Liver (tissue), 9 donors: ENCODE results near the gene GPRC5B. TPM values are rescaled to one million over a fixed set of nuclear protein-coding genes. Genes with fewer than 3 reads are reported as not detected.

Source experiments
- DNase-seq: peaks from one replicate; pipeline ENCODE4 v3.0.0-alpha.2; 2017; ENCODE audit warnings: low spot score
- H3K27ac ChIP-seq, 2 donors: one replicate each; pipeline ENCODE4 v1.7.0; 2013; ENCODE audit warnings: inconsistent platforms in 2 of 2, low read length in 2 of 2, control low read depth in 1 of 2, low read depth in 1 of 2, mild to moderate bottlenecking in 1 of 2
- H3K27me3 ChIP-seq, 4 donors: one replicate each; pipeline versions ENCODE4 v1.6.1 to v1.7.0; 2013; ENCODE audit warnings: low read length in 3 of 4, inconsistent platforms in 1 of 4, mild to moderate bottlenecking in 1 of 4, moderate library complexity in 1 of 4; ENCODE audit not compliant: control insufficient read depth in 4 of 4, insufficient read depth in 4 of 4
- H3K36me3 ChIP-seq, 4 donors: one replicate each; pipeline versions ENCODE4 v1.6.1 to v1.7.0; 2013; ENCODE audit warnings: low read length in 3 of 4, mild to moderate bottlenecking in 3 of 4, low read depth in 1 of 4, moderate library complexity in 1 of 4; ENCODE audit not compliant: control insufficient read depth in 4 of 4, insufficient read depth in 3 of 4
- H3K4me1 ChIP-seq, 4 donors: one replicate each; pipeline versions ENCODE4 v1.6.1 to v1.7.0; 2013; ENCODE audit warnings: low read length in 3 of 4, mild to moderate bottlenecking in 3 of 4, moderate library complexity in 1 of 4; ENCODE audit not compliant: control insufficient read depth in 4 of 4, insufficient read depth in 4 of 4
- H3K4me3 ChIP-seq, 3 donors: one replicate each; pipeline versions ENCODE4 v1.6.1 to v1.7.0; 2013; ENCODE audit warnings: low read length in 3 of 3, control low read depth in 1 of 3, low read depth in 1 of 3, mild to moderate bottlenecking in 1 of 3
- H3K9ac ChIP-seq, 2 donors: one replicate each; pipeline ENCODE4 v1.7.0; 2013; ENCODE audit warnings: low read length in 2 of 2, mild to moderate bottlenecking in 2 of 2, moderate library complexity in 2 of 2, control low read depth in 1 of 2, low read depth in 1 of 2
- H3K9me3 ChIP-seq, 4 donors: one replicate each; pipeline versions ENCODE4 v1.6.1 to v1.7.0; 2013; ENCODE audit warnings: low read length in 3 of 4; ENCODE audit not compliant: control insufficient read depth in 4 of 4
- EGR1 ChIP-seq, 2 donors: IDR thresholded peaks; 2 replicates each; pipeline ENCODE4 v1.6.1; 2016 to 2018; ENCODE audit warnings: antibody characterized with exemption in 2 of 2, low read depth in 2 of 2
- FOXA1 ChIP-seq: IDR thresholded peaks from 2 replicates; pipeline ENCODE4 v1.6.1; 2016; ENCODE audit warnings: antibody characterized with exemption
- FOXA2 ChIP-seq: IDR thresholded peaks from 2 replicates; pipeline ENCODE4 v1.6.1; 2016; ENCODE audit warnings: antibody characterized with exemption
- GABPA ChIP-seq, 2 donors: IDR thresholded peaks in 1 of 2; conservative IDR thresholded peaks in 1 of 2; 2 replicates each; pipeline ENCODE4 v1.6.1; 2016; ENCODE audit warnings: antibody characterized with exemption in 2 of 2, mild to moderate bottlenecking in 1 of 2, moderate library complexity in 1 of 2
- HNF4A ChIP-seq, 2 donors: conservative IDR thresholded peaks; 2 replicates each; pipeline ENCODE4 v1.6.1; 2016; ENCODE audit warnings: antibody characterized with exemption in 2 of 2, mild to moderate bottlenecking in 2 of 2
- HNF4G ChIP-seq: IDR thresholded peaks from 2 replicates; pipeline ENCODE4 v1.6.1; 2016; ENCODE audit warnings: antibody characterized with exemption
- JUND ChIP-seq, 2 donors: IDR thresholded peaks; 2 replicates each; pipeline ENCODE4 v1.6.1; 2016; ENCODE audit warnings: antibody characterized with exemption in 2 of 2
- NR2F2 ChIP-seq: IDR thresholded peaks from 2 replicates; pipeline ENCODE4 v1.6.1; 2016; ENCODE audit warnings: antibody characterized with exemption
- RAD21 ChIP-seq, 2 donors: IDR thresholded peaks; 2 replicates each; pipeline ENCODE4 v1.6.1; 2016; ENCODE audit warnings: antibody characterized with exemption in 2 of 2, mild to moderate bottlenecking in 2 of 2
- RXRA ChIP-seq, 2 donors: IDR thresholded peaks; 2 replicates each; pipeline ENCODE4 v1.6.1; 2017 to 2018; ENCODE audit warnings: antibody characterized with exemption in 2 of 2, mild to moderate bottlenecking in 1 of 2
- SP1 ChIP-seq: IDR thresholded peaks from 2 replicates; pipeline ENCODE4 v1.6.1; 2018; ENCODE audit warnings: antibody characterized with exemption, mild to moderate bottlenecking
- TAF1 ChIP-seq: conservative IDR thresholded peaks from 2 replicates; pipeline ENCODE4 v1.6.1; 2016; ENCODE audit warnings: antibody characterized with exemption, mild to moderate bottlenecking
- YY1 ChIP-seq: IDR thresholded peaks from 2 replicates; pipeline ENCODE4 v1.6.1; 2016; ENCODE audit warnings: antibody characterized with exemption, mild to moderate bottlenecking
- WGBS: extraction: QIAGEN DNeasy Blood & Tissue Kit; methylation state at CpG from one replicate; pipeline ENCODE4 v1.1.7; 2013; 5-methylcytosine and 5-hydroxymethylcytosine counted together
- polyA plus RNA-seq, 2 donors: library from polyadenylated mRNA; stranded (reverse) in 1 of 2; unstranded in 1 of 2; fragments of 200-250 nt in 1 of 2; fragments of >200 nt in 1 of 2; fragmentation: Nextera tagmentation in 1 of 2; extraction: Ambion mirVana in 1 of 2; gene quantifications; one replicate each; pipeline versions ENCODE4 v1.2.1 to v1.2.3, GENCODE V29; 2013 to 2015
- total RNA-seq, 2 donors: library from RNA; depleted of rRNA; stranded (reverse); fragments of >200 nt; gene quantifications; one replicate each; pipeline ENCODE4 v1.2.3, GENCODE V29; 2014
- TF ChIP-seq, protein P1 (sequence below): IDR thresholded peaks from 2 replicates; pipeline ENCODE4 v1.6.1; 2016; ENCODE audit warnings: antibody characterized with exemption
- TF ChIP-seq, protein P2 (sequence below): IDR thresholded peaks from 2 replicates; pipeline ENCODE4 v1.6.1; 2016; ENCODE audit warnings: antibody characterized with exemption
- TF ChIP-seq, protein P3 (sequence below): IDR thresholded peaks from 2 replicates; pipeline ENCODE4 v1.6.1; 2016; ENCODE audit warnings: antibody characterized with exemption, mild to moderate bottlenecking
- TF ChIP-seq, protein P4 (sequence below): IDR thresholded peaks from 2 replicates; pipeline ENCODE4 v1.6.1; 2016; ENCODE audit warnings: antibody characterized with exemption
- TF ChIP-seq, protein P5 (sequence below): fragments of 150-350 bp; IDR thresholded peaks from 2 replicates; pipeline ENCODE4 v1.5.1; 2017; ENCODE audit warnings: improper control_type of control experiment, low read depth, low read length; ENCODE audit not compliant: missing input control
- donor health status: healthy.
- donor health status: healthy.
- donor health status: healthy.
- donor health status: healthy.
- donor health status: healthy.

The GPRC5B gene
- total and polyA plus RNA-seq, 4 donors, result 1.5 to 4.7 (median 2.7) TPM

DNA sequence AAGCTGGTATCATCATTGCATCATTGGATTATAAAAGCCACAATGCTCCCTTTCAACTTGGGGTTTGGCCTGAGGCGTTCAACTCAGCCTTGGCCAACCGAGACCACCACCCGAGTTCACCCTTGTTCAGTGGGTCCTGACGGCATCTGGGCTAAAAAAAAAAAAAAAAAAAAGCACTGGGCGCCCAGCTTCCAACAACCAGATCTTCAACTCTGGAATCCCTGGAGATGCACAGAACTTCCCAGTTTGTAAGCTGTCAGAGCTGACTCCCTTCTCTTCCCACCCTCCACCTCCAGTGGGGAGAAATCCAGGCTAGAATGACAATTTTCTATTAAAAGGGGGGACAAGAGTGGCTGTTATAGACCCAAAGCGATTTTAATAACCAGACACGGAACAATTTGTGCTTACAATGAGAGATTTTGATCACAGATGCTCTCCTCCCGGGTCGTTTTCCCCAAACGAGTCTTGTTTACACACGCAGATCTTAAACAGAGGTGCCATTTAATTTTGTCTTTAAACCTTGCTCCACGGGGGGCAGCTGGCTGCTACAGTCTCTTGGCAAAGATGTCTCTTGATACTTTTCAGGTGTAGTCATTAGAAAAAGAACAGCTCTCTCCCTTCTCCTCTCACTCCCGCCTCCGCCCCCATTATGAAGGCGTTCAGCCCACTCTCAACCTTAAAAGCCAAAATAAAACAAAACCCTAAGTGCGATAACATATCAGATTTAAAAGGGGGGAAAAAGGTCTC, 26.9 kb downstream of the GPRC5B start (continued):
- TF ChIP-seq, protein P1, sequence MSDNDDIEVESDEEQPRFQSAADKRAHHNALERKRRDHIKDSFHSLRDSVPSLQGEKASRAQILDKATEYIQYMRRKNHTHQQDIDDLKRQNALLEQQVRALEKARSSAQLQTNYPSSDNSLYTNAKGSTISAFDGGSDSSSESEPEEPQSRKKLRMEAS, result no peak
- TF ChIP-seq YY1, result no peak

DNA sequence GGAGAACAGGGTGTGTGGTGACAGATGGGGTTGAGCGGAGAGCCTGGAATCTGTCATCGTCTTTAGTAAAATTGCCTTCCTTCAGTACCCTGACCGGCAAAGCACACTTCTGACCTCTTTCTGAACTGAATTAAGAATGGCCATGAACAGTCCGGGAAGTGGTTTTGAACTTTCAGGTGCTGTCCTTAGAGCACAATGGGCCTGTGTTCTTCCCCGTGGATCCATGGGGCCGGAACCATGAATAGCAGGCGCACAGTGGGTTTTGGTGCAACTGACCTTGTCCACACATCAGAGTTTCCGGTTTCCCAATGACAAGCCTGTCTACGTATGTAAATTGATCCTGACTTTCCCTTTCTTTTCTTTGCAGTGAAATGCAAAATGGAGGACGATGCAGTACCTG, 28.5 kb downstream of the GPRC5B start:
- Histone ChIP-seq H3K4me3 (no peak overlapping the region), H3K9ac (no peak overlapping the region), H3K9me3 (no peaks in the 10 kb centered on the region), H3K27me3 (no peaks in the 10 kb centered on the region), H3K4me1 (no peaks in the 10 kb centered on the region), H3K36me3 (no peaks in the 10 kb centered on the region), H3K27ac (no peak overlapping the region)
- DNase-seq, result no peak
- TF ChIP-seq NR2F2, result no peak
- WGBS, result 95% methylated on average over 10 of the region's 10 CpGs

DNA sequence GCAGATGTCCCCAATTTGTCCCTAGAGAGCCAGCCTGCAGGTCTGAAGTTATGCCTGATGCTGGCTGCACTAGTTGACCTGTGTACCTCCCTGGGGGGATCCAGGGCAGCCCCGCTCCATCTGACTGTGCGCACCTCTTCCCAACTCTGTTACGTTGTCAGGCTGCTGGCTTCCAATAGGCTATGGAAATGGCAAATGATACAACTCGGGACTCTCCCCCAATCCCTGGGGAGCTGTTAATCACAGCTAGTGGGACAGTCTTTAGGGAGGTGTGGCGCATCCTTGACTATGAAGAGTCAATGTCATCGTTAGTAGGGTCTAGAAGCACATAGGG, 30.1 kb downstream of the GPRC5B start:
- TF ChIP-seq HNF4G (no peak), SP1 (no peak), RXRA (IDR thresholded peaks at IDR 0.05) (no peak), TAF1 (no peak), EGR1 (IDR thresholded peaks at IDR 0.05; ENCODE audit: low read depth in 2 of 2) (no peak), NR2F2 (no peak), FOXA1 (no peak), GABPA (IDR thresholded peaks at IDR 0.05 in 1 of 2, conservative IDR thresholded peaks at IDR 0.05 in 1 of 2) (no peak), YY1 (no peak), FOXA2 (no peak), JUND (IDR thresholded peaks at IDR 0.05) (no peak), RAD21 (IDR thresholded peaks at IDR 0.05) (no peak), HNF4A (conservative IDR thresholded peaks at IDR 0.05) (no peak)
- TF ChIP-seq, protein P2, sequence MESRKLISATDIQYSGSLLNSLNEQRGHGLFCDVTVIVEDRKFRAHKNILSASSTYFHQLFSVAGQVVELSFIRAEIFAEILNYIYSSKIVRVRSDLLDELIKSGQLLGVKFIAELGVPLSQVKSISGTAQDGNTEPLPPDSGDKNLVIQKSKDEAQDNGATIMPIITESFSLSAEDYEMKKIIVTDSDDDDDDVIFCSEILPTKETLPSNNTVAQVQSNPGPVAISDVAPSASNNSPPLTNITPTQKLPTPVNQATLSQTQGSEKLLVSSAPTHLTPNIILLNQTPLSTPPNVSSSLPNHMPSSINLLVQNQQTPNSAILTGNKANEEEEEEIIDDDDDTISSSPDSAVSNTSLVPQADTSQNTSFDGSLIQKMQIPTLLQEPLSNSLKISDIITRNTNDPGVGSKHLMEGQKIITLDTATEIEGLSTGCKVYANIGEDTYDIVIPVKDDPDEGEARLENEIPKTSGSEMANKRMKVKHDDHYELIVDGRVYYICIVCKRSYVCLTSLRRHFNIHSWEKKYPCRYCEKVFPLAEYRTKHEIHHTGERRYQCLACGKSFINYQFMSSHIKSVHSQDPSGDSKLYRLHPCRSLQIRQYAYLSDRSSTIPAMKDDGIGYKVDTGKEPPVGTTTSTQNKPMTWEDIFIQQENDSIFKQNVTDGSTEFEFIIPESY, result no peak
- TF ChIP-seq, protein P3, sequence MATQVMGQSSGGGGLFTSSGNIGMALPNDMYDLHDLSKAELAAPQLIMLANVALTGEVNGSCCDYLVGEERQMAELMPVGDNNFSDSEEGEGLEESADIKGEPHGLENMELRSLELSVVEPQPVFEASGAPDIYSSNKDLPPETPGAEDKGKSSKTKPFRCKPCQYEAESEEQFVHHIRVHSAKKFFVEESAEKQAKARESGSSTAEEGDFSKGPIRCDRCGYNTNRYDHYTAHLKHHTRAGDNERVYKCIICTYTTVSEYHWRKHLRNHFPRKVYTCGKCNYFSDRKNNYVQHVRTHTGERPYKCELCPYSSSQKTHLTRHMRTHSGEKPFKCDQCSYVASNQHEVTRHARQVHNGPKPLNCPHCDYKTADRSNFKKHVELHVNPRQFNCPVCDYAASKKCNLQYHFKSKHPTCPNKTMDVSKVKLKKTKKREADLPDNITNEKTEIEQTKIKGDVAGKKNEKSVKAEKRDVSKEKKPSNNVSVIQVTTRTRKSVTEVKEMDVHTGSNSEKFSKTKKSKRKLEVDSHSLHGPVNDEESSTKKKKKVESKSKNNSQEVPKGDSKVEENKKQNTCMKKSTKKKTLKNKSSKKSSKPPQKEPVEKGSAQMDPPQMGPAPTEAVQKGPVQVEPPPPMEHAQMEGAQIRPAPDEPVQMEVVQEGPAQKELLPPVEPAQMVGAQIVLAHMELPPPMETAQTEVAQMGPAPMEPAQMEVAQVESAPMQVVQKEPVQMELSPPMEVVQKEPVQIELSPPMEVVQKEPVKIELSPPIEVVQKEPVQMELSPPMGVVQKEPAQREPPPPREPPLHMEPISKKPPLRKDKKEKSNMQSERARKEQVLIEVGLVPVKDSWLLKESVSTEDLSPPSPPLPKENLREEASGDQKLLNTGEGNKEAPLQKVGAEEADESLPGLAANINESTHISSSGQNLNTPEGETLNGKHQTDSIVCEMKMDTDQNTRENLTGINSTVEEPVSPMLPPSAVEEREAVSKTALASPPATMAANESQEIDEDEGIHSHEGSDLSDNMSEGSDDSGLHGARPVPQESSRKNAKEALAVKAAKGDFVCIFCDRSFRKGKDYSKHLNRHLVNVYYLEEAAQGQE, result no peak
- TF ChIP-seq, protein P4, sequence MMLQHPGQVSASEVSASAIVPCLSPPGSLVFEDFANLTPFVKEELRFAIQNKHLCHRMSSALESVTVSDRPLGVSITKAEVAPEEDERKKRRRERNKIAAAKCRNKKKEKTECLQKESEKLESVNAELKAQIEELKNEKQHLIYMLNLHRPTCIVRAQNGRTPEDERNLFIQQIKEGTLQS, result no peak
- TF ChIP-seq, protein P1, result no peak
- TF ChIP-seq, protein P5, sequence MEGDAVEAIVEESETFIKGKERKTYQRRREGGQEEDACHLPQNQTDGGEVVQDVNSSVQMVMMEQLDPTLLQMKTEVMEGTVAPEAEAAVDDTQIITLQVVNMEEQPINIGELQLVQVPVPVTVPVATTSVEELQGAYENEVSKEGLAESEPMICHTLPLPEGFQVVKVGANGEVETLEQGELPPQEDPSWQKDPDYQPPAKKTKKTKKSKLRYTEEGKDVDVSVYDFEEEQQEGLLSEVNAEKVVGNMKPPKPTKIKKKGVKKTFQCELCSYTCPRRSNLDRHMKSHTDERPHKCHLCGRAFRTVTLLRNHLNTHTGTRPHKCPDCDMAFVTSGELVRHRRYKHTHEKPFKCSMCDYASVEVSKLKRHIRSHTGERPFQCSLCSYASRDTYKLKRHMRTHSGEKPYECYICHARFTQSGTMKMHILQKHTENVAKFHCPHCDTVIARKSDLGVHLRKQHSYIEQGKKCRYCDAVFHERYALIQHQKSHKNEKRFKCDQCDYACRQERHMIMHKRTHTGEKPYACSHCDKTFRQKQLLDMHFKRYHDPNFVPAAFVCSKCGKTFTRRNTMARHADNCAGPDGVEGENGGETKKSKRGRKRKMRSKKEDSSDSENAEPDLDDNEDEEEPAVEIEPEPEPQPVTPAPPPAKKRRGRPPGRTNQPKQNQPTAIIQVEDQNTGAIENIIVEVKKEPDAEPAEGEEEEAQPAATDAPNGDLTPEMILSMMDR, result no peak
- Histone ChIP-seq H3K36me3 (no peaks in the 10 kb centered on the region), H3K27ac (no peak overlapping the region), H3K27me3 (no peaks in the 10 kb centered on the region), H3K4me1 (no peaks in the 10 kb centered on the region), H3K9ac (no peak overlapping the region), H3K4me3 (no peak overlapping the region), H3K9me3 (no peaks in the 10 kb centered on the region)
- DNase-seq, result no peak
- 91% methylated on average over 6 of the region's 6 CpGs for WGBS
